ENCODE results near the gene FBLIM1.

- TF ChIP-seq RAD21 (IDR thresholded peaks at IDR 0.05; ENCODE audit: low read depth) (no peak), ELF1 (IDR thresholded peaks at IDR 0.05; ENCODE audit: borderline replicate concordance, low read depth) (no peak), CTCF (IDR thresholded peaks at IDR 0.05 in 2 of 3, conservative IDR thresholded peaks at IDR 0.05 in 1 of 3; ENCODE audit: borderline replicate concordance in 1 of 3, insufficient read depth in 1 of 3, low read depth in 2 of 3, low read length in 2 of 3) (no peak), EGR1 (IDR thresholded peaks at IDR 0.05; ENCODE audit: low read depth) (no peak), POLR2AphosphoS5 (IDR thresholded peaks at IDR 0.05; ENCODE audit: low read depth, low read length) (no peak), SP1 (IDR thresholded peaks at IDR 0.05; ENCODE audit: low read depth) (no peak), POLR2A (IDR thresholded peaks at IDR 0.05; ENCODE audit: borderline replicate concordance, extremely low read depth, insufficient read depth, insufficient read length) (no peak), EZH2phosphoT487 (IDR thresholded peaks at IDR 0.05; ENCODE audit: borderline replicate concordance) (no peak)
These were observed 44.0 kb upstream of the FBLIM1 start for GRCh38 chr1:15714406-15715136.

All from HCT116 (cell line).